Ovary (tissue), 3 donors: ENCODE data around the gene CFAP100.

Source experiments
- EP300 ChIP-seq: sonication (generic); formaldehyde crosslinking; IDR thresholded peaks from one replicate; pipeline ENCODE4 v1.6.1; 2017; ENCODE audit warnings: antibody characterized with exemption
- POLR2A ChIP-seq: fragments of 450-650 bp; IDR thresholded peaks from one replicate; pipeline ENCODE4 v1.6.1; 2017; ENCODE audit warnings: antibody characterized with exemption, mild to moderate bottlenecking, moderate library complexity
- TF ChIP-seq, protein P1 (sequence below), 3 donors: fragments of 450-650 bp in 2 of 3; fragments of 200-600 bp in 1 of 3; IDR thresholded peaks; one replicate each; pipeline versions ENCODE4 v1.5.1 to v1.8.0; 2016 to 2022; ENCODE audit warnings: antibody characterized with exemption in 3 of 3, mild to moderate bottlenecking in 1 of 3
- donor health status: DM: no; HTN: no; CAD: no.

- TF ChIP-seq, protein P1, sequence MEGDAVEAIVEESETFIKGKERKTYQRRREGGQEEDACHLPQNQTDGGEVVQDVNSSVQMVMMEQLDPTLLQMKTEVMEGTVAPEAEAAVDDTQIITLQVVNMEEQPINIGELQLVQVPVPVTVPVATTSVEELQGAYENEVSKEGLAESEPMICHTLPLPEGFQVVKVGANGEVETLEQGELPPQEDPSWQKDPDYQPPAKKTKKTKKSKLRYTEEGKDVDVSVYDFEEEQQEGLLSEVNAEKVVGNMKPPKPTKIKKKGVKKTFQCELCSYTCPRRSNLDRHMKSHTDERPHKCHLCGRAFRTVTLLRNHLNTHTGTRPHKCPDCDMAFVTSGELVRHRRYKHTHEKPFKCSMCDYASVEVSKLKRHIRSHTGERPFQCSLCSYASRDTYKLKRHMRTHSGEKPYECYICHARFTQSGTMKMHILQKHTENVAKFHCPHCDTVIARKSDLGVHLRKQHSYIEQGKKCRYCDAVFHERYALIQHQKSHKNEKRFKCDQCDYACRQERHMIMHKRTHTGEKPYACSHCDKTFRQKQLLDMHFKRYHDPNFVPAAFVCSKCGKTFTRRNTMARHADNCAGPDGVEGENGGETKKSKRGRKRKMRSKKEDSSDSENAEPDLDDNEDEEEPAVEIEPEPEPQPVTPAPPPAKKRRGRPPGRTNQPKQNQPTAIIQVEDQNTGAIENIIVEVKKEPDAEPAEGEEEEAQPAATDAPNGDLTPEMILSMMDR (IDR thresholded peaks at IDR 0.05): no peak
- no peak for TF ChIP-seq POLR2A
- TF ChIP-seq EP300: no peak
Measured at GRCh38 chr3:126346466-126346865, 48.2 kb upstream of the CFAP100 start.
